ENCODE measurements around the gene TOR1B.

GRCh38 chr9:129798973-129799372 is 4.0 kb upstream of the TOR1B start:
- TF ChIP-seq, protein P1, sequence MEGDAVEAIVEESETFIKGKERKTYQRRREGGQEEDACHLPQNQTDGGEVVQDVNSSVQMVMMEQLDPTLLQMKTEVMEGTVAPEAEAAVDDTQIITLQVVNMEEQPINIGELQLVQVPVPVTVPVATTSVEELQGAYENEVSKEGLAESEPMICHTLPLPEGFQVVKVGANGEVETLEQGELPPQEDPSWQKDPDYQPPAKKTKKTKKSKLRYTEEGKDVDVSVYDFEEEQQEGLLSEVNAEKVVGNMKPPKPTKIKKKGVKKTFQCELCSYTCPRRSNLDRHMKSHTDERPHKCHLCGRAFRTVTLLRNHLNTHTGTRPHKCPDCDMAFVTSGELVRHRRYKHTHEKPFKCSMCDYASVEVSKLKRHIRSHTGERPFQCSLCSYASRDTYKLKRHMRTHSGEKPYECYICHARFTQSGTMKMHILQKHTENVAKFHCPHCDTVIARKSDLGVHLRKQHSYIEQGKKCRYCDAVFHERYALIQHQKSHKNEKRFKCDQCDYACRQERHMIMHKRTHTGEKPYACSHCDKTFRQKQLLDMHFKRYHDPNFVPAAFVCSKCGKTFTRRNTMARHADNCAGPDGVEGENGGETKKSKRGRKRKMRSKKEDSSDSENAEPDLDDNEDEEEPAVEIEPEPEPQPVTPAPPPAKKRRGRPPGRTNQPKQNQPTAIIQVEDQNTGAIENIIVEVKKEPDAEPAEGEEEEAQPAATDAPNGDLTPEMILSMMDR (IDR thresholded peaks at IDR 0.05; ENCODE audit: insufficient read depth, low read length, poor library complexity, severe bottlenecking): no peak
- TF ChIP-seq EZH2phosphoT487 (conservative IDR thresholded peaks at IDR 0.05; ENCODE audit: low read length): no peak
